Tibial nerve (tissue), 4 donors: ENCODE measurements around the gene ASB5. TPM values are rescaled to one million over a fixed set of nuclear protein-coding genes. Genes with fewer than 3 reads are reported as not detected.
"Not testable (repeated sequence)": the region's sequence is repeated elsewhere in the genome, so short reads cannot be mapped to it uniquely, and the experiment has no call there.

Experiments used
- DNase-seq, 2 donors: peaks; one replicate each; pipeline ENCODE4 v3.0.0-alpha.2; 2019; ENCODE audit warnings: low spot score in 2 of 2
- H3K27ac ChIP-seq, 4 donors: fragments of 200-600 bp; sonication (generic) in 3 of 4; one replicate each; pipeline ENCODE4 v1.5.1; 2017 to 2019; ENCODE audit warnings: mild to moderate bottlenecking in 1 of 4
- H3K27me3 ChIP-seq, 2 donors: fragments of 200-600 bp; sonication (generic) in 1 of 2; one replicate each; pipeline versions ENCODE4 v1.5.1 to v1.6.0; 2017 to 2019
- H3K36me3 ChIP-seq, 3 donors: fragments of 200-600 bp; sonication (generic); one replicate each; pipeline ENCODE4 v1.5.1; 2018 to 2019
- H3K4me1 ChIP-seq, 4 donors: fragments of 200-600 bp; sonication (generic) in 3 of 4; one replicate each; pipeline ENCODE4 v1.5.1; 2017 to 2019
- H3K4me3 ChIP-seq, 4 donors: fragments of 200-600 bp; sonication (generic) in 3 of 4; one replicate each; pipeline ENCODE4 v1.5.1; 2017 to 2019; ENCODE audit warnings: mild to moderate bottlenecking in 1 of 4, moderate library complexity in 1 of 4
- H3K9me3 ChIP-seq, 4 donors: fragments of 200-600 bp; sonication (generic) in 3 of 4; one replicate each; pipeline ENCODE4 v1.5.1; 2017 to 2019
- EP300 ChIP-seq, 2 donors: sonication (generic); formaldehyde crosslinking; IDR thresholded peaks; one replicate each; pipeline ENCODE4 v1.6.1; 2017; ENCODE audit warnings: antibody characterized with exemption in 2 of 2, mild to moderate bottlenecking in 1 of 2
- POLR2A ChIP-seq, 2 donors: fragments of 450-650 bp; IDR thresholded peaks; one replicate each; pipeline ENCODE4 v1.6.1; 2017; ENCODE audit warnings: antibody characterized with exemption in 2 of 2, mild to moderate bottlenecking in 2 of 2, moderate library complexity in 2 of 2
- WGBS, 2 donors: methylation state at CpG; one replicate each; pipeline ENCODE4 v1.1.5; 2018; 5-methylcytosine and 5-hydroxymethylcytosine counted together
- total RNA-seq, 4 donors: library from RNA; depleted of rRNA; stranded (reverse); fragments of >200 nt; gene quantifications; one replicate each; pipeline ENCODE4 v1.1.0, GENCODE V29; 2016
- TF ChIP-seq, protein P1 (sequence below), 5 experiments: fragments of 200-600 bp in 3 of 5; fragments of 450-650 bp in 2 of 5; sonication (generic) in 3 of 5; IDR thresholded peaks; one replicate each; pipeline ENCODE4 v1.5.1; 2016 to 2019; ENCODE audit warnings: antibody characterized with exemption in 5 of 5, mild to moderate bottlenecking in 3 of 5, moderate library complexity in 2 of 5

ASB5 gene
- total RNA-seq, 4 donors from 2014 or later, result not detected

GRCh38 chr4:176300036-176300435 lies 31.0 kb upstream of the ASB5 start:
- 84 to 86% methylated on average over 7 to 9 of the region's 9 CpGs for WGBS, 2 donors
- TF ChIP-seq, protein P1, sequence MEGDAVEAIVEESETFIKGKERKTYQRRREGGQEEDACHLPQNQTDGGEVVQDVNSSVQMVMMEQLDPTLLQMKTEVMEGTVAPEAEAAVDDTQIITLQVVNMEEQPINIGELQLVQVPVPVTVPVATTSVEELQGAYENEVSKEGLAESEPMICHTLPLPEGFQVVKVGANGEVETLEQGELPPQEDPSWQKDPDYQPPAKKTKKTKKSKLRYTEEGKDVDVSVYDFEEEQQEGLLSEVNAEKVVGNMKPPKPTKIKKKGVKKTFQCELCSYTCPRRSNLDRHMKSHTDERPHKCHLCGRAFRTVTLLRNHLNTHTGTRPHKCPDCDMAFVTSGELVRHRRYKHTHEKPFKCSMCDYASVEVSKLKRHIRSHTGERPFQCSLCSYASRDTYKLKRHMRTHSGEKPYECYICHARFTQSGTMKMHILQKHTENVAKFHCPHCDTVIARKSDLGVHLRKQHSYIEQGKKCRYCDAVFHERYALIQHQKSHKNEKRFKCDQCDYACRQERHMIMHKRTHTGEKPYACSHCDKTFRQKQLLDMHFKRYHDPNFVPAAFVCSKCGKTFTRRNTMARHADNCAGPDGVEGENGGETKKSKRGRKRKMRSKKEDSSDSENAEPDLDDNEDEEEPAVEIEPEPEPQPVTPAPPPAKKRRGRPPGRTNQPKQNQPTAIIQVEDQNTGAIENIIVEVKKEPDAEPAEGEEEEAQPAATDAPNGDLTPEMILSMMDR (IDR thresholded peaks at IDR 0.05), result no peak
- no peak for TF ChIP-seq POLR2A (IDR thresholded peaks at IDR 0.05)
- TF ChIP-seq EP300 (IDR thresholded peaks at IDR 0.05), result no peak
- Histone ChIP-seq H3K36me3 (no peaks in the 10 kb centered on the region), H3K4me1 (no peaks in the 10 kb centered on the region), H3K9me3 (no peaks in the 10 kb centered on the region), H3K27me3 (no peaks in the 10 kb centered on the region), H3K27ac (no peak overlapping the region), H3K4me3 (no peak overlapping the region)
- no peak for DNase-seq

DNA sequence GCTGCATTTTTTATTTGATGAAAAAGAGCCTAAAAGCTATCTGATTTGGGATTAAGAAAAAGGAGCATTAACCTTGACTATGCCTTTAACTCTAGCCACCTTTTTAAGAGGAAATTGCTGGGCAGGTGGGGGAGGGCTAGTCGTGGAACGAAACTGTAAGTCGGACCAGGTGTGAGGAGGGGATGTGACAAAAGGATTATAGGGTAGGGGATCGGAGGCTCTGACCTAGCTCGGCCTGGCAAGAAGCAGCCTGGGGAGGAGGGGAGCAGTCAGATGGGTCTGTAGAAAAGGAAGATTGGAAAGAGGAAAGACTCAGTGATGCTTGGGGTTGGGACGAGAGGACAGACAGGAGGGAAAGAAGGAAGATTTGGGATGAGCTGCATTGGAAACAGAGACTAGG lies 29.6 kb upstream of the ASB5 start:
- TF ChIP-seq, protein P1 (IDR thresholded peaks at IDR 0.05), result no peak
- TF ChIP-seq EP300 (IDR thresholded peaks at IDR 0.05), result no peak
- no peak for TF ChIP-seq POLR2A (IDR thresholded peaks at IDR 0.05)
- no peak overlapping the region for H3K4me3 ChIP-seq
- H3K9me3 ChIP-seq, result no peaks in the 10 kb centered on the region
- H3K27me3 ChIP-seq, result no peaks in the 10 kb centered on the region
- WGBS, 2 donors, result 56 to 67% methylated on average over 6 of the region's 6 CpGs
- no peaks in the 10 kb centered on the region for H3K36me3 ChIP-seq
- H3K4me1 ChIP-seq, result no peaks in the 10 kb centered on the region
- H3K27ac ChIP-seq, result no peak overlapping the region
- DNase-seq, result no peak

- H3K4me3 ChIP-seq, DNase-seq, H3K27me3 ChIP-seq, H3K4me1 ChIP-seq, H3K36me3 ChIP-seq, H3K9me3 ChIP-seq, H3K27ac ChIP-seq: not testable (repeated sequence)
- 46 to 57% methylated on average over 5 of the region's 5 CpGs for WGBS, 2 donors
Observed at GRCh38 chr4:176295907-176296306, 26.9 kb upstream of the ASB5 start.

DNA sequence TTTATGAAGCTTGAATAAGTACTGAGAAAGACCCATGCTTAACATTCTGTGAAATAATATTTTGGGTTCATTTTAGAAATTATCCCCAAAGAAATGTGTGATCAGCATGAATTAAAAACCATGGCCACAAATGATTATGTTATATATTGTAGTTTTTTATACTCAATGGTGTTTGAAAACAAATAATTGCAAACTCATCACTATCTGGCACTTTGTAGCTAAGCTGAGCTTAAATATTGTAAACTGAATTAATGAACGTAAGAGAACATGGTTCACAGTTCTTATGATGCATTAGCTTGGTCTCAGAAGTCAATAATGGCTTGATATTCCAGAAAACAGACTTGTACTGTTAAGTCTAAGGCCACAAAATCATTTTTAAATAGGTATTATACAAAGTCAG lies 24.6 kb upstream of the ASB5 start:
- no peak overlapping the region for H3K27ac ChIP-seq
- no peak for DNase-seq
- no peaks in the 10 kb centered on the region for H3K9me3 ChIP-seq
- H3K4me3 ChIP-seq, result no peak overlapping the region
- H3K36me3 ChIP-seq, result no peaks in the 10 kb centered on the region
- no peaks in the 10 kb centered on the region for H3K27me3 ChIP-seq
- WGBS, 2 donors, result 74 to 85% methylated on average over 1 of the region's 1 CpG
- H3K4me1 ChIP-seq, result no peaks in the 10 kb centered on the region
- TF ChIP-seq, protein P1 (IDR thresholded peaks at IDR 0.05), result no peak
- no peak for TF ChIP-seq EP300 (IDR thresholded peaks at IDR 0.05)
- TF ChIP-seq POLR2A (IDR thresholded peaks at IDR 0.05), result no peak

DNA sequence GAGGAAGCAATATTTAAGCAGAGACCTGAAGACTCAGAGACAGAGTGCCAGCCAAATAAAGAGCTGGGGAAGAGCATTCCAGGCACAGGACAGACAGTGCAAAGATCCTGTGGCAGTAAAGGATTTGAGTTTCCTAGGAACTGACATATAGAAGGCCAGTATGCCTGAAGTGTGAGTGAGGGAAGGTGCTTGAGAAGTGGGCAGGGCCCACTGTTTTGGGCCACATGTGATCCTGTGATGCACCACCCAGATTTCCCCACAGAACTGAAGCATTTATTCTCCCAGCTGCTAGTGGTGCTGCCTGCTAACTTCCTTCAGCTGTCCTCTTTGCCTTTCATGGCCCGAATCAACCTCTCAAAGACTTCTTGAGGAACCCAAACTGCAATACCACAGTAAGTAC lies 23.9 kb upstream of the ASB5 start:
- Histone ChIP-seq H3K27me3 (no peaks in the 10 kb centered on the region), H3K36me3 (no peaks in the 10 kb centered on the region), H3K4me3 (no peak overlapping the region), H3K4me1 (no peaks in the 10 kb centered on the region), H3K9me3 (no peaks in the 10 kb centered on the region), H3K27ac (no peak overlapping the region)
- no peak for DNase-seq
- TF ChIP-seq EP300 (IDR thresholded peaks at IDR 0.05) (no peak), POLR2A (IDR thresholded peaks at IDR 0.05) (no peak)
- TF ChIP-seq, protein P1 (IDR thresholded peaks at IDR 0.05), result no peak
- 100% methylated on average over 1 of the region's 1 CpG for WGBS, 2 donors

- WGBS, 2 donors, result 75 to 85% methylated on average over 3 of the region's 3 CpGs
- TF ChIP-seq, protein P1 (IDR thresholded peaks at IDR 0.05), result no peak
- no peak for TF ChIP-seq EP300 (IDR thresholded peaks at IDR 0.05)
- no peak for TF ChIP-seq POLR2A (IDR thresholded peaks at IDR 0.05)
- no peaks in the 10 kb centered on the region for H3K36me3 ChIP-seq
- no peak overlapping the region for H3K27ac ChIP-seq
- H3K4me3 ChIP-seq, result no peak overlapping the region
- H3K27me3 ChIP-seq, result no peaks in the 10 kb centered on the region
- H3K9me3 ChIP-seq, result no peaks in the 10 kb centered on the region
- no peaks in the 10 kb centered on the region for H3K4me1 ChIP-seq
- DNase-seq, result no peak
Observed at GRCh38 chr4:176291748-176292147, 22.7 kb upstream of the ASB5 start.
